Stimulated activated CD8-positive, alpha-beta memory T cell treated with anti-CD3 and anti-CD28 coated beads, Interleukin-12 subunit alpha, Interleukin-12 subunit beta, amount 100 ng/mL, for 4 hours (primary cell): ENCODE results near the gene TMEM178B.

Experiments
- DNase-seq: peaks from one replicate; pipeline ENCODE4 v3.0.0-alpha.2; 2020; ENCODE audit warnings: low read depth

The TMEM178B gene

DNA sequence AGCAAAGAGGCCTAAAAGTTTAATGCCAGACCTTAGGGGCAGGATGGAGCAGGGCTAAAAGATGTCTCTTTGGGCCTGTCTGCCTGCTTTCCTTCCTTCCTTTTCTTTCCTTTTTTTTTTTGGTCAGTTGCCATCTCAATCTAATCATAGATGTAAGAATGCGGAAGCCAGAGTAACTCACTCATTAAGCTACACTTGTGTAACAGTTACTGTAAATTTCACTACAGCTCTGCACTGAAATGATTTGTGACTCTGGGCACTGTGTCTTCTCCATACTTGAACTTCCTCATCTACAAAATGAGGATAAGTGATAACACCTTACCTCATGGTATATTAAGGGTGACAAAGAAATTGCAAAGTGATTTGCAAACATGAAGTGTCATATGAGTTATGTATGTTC lies 401.8 kb downstream of the TMEM178B start:
- no peak for DNase-seq

- DNase-seq: no peak
Observed at GRCh38 chr7:141477865-141478264, 404.0 kb downstream of the TMEM178B start.

- no peak for DNase-seq
Observed at GRCh38 chr7:141478845-141479244, 405.0 kb downstream of the TMEM178B start.

DNA sequence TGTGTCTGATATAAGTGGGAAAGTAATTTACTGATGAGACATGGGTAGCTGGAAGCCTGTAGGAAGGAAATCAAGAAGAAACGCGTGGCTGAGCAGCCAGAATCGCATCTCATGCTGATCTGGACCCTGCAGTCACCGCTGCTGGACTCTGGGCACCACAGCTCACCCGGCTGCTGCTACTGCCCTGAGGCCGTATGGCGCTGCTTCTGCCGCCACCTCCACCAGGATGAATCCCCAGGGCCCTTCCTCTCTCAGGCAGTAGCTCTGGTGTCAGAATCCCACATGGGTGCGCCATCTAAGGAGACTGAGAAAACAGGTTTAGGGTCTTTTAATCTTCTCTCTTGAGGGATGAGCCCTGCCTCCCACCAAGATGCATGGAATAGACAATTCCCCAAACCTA lies 407.1 kb downstream of the TMEM178B start:
- no peak for DNase-seq

DNA sequence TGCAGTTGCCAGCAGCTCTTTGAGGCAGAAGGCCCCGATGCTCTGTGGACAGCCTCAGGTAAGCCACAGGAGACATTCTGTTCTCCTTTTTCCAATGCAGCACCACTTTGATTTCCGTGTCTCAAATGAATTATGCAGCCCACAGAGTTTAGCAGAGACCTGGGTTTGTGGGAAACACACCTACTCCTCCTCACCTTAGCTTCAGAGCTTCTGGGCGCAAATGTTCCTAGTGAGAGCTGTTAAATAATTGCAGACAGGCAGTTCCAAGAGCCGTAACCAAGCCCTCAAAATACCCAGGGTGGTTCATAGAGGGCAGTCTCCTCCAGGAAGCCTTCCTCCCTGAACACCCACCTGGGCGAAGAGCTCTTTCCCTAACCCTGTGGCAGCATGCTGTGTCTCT lies 408.1 kb downstream of the TMEM178B start:
- DNase-seq: no peak

- no peak for DNase-seq
Observed at GRCh38 chr7:141483044-141483443, 409.2 kb downstream of the TMEM178B start.

GRCh38 chr7:141484907-141485306 lies 411.0 kb downstream of the TMEM178B start:
- DNase-seq: no peak

- no peak for DNase-seq
Observed at GRCh38 chr7:141486959-141487358, 413.1 kb downstream of the TMEM178B start.

- no peak for DNase-seq
Observed at GRCh38 chr7:141490474-141490873, 416.6 kb downstream of the TMEM178B start.

GRCh38 chr7:141495057-141495456 lies 421.2 kb downstream of the TMEM178B start:
- no peak for DNase-seq

- no peak for DNase-seq
Observed at GRCh38 chr7:141497391-141497790, 423.5 kb downstream of the TMEM178B start.

DNA sequence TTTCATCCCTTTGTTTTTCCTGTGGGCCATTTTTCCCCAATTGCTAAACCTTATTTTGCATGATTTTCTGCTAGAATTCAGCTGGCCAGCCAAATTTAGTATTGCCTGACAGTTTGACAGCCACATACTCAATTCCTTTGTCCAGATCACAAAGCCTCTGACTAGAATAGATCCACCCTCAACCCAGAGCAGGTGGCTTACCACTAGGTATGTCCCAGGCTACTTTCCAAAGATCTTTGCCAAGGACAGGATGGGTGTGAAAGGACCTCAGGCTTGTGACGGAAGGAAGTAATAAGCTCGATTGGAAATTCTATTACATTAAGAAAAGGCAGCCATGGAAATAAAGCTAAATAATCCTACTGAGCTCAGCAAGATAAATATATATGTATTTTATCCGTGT lies 426.7 kb downstream of the TMEM178B start:
- DNase-seq: no peak

DNA sequence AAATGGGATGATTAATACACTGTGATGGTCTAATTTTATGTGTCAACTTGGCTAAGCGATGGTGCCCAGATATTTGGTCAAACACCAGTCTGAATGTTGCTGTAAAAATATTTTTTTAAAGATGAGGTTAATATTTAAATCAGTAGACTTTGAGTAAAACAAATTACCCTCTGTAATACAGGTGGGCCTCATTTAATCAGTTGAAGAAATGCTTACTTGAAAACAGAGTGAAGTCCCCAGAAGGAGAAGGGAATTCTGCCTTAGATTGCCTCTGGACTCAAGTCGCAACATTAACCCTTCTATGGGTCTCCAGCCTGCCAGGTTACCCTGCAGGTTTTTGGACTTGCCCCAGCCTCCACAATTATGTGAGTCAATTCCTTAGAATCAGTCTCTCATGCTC lies 427.6 kb downstream of the TMEM178B start:
- no peak for DNase-seq

DNA sequence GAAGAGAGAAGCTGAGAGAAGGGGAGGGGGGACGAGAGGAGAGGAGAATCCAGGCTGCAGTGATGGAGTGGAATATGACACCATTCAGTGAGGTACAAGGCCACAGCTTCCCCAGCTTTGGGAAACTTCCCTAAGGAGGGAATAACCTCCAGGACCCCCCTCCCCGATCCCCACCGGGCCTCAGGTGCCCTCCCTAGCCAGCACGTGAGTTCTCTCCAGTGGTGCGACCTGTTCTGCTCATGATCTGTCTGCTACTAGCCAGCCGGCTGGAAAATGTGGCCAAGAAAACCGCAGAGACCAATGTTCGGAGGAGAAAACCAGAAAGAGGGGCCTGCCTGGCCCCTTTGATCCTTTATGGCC lies 437.4 kb downstream of the TMEM178B start:
- no peak for DNase-seq

GRCh38 chr7:141511676-141512396 lies 438.0 kb downstream of the TMEM178B start:
- DNase-seq: no peak

GRCh38 chr7:141512597-141512996 lies 438.7 kb downstream of the TMEM178B start:
- no peak for DNase-seq

DNA sequence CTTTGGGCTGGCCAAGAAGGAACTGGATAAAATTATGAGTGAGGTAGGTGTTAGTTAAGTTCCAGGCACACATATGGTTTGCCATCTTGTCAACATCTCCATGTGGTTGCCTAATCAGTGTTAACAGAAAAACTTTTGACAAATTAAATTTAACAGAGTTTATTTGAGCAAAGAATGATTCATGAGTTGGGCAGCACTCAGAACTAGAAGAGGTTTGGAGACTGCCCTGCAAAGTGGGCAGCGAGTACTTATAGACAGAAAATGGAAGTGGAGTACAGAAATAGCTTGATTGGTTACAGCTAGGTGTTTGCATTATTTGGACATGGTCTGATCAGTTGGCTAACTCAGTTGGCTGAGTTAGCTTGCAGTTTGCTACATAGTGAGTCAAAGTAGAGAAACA lies 439.9 kb downstream of the TMEM178B start:
- DNase-seq: no peak

- no peak for DNase-seq
Observed at GRCh38 chr7:141515941-141516340, 442.1 kb downstream of the TMEM178B start.

DNA sequence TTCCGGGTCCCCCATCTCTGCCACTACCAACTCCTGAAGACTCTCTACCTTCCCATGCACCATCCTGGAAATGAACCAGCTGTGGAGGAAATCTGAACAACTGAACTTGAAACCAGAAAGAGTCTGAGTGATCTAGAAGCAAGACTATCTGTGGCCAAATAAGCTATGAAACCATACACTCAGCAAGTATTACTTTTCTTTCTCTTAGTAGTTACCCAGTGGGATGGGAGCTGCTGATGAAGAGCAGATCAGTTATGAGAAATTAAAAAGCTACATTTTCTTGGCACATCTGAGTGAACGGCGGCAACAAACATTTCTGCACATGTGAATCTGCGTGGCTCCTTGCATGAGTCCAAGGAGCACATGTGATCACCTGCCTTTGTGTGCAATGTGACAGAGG lies 445.8 kb downstream of the TMEM178B start:
- no peak for DNase-seq

- no peak for DNase-seq
Observed at GRCh38 chr7:141522657-141523342, 448.9 kb downstream of the TMEM178B start.

- DNase-seq: no peak
Observed at GRCh38 chr7:141525973-141526514, 452.2 kb downstream of the TMEM178B start.

DNA sequence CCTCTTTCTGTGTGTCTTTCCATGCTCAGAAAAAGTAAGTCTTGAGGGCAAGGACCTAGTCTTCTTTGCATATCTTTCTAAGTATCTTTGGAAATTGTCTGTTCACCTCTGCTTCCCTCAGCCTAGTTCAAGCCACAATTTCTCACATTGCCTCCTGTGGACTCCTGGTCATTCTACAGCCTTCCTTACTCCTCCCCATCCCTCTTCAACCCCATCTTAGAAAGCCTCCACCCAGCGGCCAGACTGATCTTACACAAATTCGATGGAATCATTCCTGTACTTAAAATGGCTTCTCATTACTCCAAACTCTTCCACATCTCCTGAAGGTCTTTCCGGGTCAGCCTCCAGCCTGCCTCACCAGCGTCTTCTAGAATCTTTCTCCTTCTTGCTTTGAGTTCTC lies 453.2 kb downstream of the TMEM178B start:
- no peak for DNase-seq

DNA sequence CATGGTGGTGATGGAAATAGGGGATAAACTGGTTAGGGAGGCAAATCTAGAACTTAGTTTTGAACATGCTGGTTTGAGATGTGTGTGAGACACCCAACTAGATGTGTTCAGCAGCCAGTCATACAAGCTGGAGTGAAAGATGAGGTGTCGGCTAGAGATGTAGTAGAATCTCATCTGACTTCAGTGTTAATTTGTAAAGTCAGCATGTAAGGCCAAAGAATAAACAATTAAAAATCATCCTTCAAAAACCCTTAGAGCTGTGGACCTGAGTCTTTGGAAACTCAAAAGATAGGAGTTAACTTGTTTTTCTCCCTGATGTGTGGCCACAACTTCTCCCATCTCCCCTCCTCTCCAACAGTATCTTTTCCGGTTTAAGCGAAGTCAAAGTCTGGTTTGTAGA lies 454.5 kb downstream of the TMEM178B start:
- no peak for DNase-seq
